ENCODE results near the gene THAP4.

THAP4 gene

GRCh38 chr2:241636182-241637017 lies 558 bp downstream of the THAP4 start:
- FAIRE-seq = no peak

DNA sequence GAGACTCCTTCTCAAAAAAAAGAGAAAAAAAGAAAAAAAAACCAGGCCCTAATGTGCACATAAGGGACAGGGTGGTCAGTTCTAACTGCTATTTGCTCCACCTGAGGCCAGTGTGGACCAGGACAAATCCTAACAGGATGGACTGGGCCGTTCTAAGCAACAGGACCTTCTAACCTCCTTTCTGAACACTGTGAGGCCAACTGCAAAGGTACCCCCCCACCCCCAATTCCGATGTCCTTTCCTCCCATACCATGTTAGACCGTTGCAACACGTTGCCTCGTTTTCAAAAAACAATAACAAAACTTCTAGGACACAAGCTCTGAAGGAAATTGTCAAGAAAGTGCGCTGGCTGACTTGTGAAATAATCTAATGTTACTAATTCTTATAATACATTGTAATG lies 1.2 kb downstream of the THAP4 start:
- no peak for FAIRE-seq

- no peak for FAIRE-seq
Observed at GRCh38 chr2:241633561-241633960, 3.4 kb downstream of the THAP4 start.

- no peak for FAIRE-seq
Observed at GRCh38 chr2:241632478-241633325, 4.3 kb downstream of the THAP4 start.

GRCh38 chr2:241629762-241630435 lies 7.1 kb downstream of the THAP4 start:
- no peak for FAIRE-seq

GRCh38 chr2:241627675-241628074 lies 9.3 kb downstream of the THAP4 start:
- no peak for FAIRE-seq

DNA sequence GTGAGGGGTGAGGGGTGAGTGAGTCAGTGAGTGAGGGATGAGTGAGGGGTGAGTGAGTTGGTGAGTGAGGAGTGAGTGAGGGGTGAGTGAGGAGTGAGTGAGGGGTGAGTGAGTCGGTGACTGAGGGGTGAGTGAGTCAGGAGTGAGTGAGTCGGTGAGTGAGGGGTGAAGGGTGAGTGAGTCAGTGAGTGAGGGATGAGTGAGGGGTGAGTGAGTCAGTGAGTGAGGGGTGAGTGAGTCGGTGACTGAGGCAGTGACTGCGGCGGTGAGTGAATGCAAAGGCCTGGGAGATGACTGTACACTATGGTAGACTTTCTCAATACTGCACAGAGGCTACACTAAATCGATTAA lies 16.6 kb downstream of the THAP4 start:
- no peak for FAIRE-seq

DNA sequence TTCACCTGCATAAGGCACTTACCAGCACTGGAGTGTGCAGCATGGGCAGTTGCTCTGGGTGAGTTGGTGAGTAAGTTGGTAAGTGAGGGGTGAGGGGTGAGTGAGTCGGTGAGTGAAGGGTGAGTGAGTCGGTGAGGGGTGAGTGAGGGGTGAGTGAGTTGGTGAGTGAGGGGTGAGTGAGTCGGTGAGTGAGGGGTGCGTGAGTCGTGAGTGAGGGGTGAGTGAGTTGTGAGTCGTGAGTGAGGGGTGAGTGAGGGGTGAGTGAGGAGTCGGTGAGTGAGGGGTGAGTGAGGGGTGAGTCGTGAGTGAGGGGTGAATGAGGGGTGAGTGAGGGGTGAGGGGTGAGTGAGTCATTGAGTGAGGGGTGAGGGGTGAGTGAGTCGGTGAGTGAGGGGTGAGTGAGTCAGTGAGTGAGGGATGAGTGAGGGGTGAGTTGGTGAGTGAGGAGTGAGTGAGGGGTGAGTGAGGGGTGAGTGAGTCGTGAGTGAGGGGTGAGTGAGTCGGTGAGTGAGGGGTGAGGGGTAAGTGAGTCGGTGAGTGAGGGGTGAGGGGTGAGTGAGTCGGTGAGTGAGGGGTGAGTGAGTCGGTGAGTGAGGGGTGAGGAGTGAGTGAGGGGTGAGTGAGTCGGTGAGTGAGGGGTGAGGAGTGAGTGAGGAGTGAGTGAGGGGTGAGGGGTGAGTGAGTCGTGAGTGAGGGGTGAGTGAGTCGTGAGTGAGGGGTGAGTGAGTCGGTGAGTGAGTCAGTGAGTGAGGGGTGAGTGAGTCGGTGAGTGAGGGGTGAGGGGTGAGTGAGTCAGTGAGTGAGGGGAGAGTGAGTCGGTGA lies 17.1 kb downstream of the THAP4 start:
- FAIRE-seq = no peak

DNA sequence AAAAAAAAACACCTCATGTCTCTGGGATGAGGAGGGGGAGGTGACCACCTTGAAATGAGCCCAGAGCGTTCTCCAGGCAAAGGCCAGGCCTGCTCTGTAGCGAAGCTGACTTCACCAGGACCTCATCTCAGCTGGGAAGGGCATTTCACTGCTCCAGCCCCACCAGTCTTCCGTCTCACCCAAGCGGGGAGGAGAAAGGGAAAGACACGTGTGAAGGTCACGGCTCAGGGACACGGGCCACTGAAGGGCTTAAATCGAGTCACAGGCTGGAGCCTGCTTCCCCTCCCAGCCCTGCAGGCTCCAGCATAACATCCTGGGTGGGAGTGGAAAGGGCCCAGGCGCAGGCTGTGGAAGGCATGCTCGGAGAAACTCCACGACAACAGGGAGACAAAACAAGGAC lies 18.1 kb downstream of the THAP4 start:
- no peak for FAIRE-seq

DNA sequence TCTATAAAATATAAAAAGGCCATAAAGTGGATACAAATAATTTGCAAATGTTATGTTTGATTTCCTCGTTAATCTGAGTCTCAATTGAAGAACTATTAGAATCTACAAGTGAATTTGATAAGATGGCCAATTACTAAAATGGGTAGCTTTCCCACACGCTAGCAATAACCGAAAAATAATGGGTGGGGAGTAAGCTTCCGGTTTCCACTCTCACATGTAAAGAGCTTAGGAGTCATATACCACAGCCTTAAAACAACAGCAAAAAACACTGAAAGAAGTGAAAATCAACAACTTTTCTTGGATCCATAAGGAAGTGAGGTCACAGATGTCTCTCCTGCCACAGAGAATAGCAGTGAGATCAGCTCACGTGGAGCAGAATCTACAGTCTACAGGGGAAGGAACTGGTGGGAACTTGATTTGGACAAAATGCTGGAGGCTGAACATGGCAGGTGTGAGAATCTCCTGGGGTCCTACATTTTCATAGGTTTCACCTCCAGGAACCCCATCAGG lies 18.6 kb downstream of the THAP4 start:
- no peak for FAIRE-seq

GRCh38 chr2:241617431-241618154 lies 19.4 kb downstream of the THAP4 start:
- no peak for FAIRE-seq

GRCh38 chr2:241616168-241617125 lies 20.5 kb downstream of the THAP4 start:
- no peak for FAIRE-seq

DNA sequence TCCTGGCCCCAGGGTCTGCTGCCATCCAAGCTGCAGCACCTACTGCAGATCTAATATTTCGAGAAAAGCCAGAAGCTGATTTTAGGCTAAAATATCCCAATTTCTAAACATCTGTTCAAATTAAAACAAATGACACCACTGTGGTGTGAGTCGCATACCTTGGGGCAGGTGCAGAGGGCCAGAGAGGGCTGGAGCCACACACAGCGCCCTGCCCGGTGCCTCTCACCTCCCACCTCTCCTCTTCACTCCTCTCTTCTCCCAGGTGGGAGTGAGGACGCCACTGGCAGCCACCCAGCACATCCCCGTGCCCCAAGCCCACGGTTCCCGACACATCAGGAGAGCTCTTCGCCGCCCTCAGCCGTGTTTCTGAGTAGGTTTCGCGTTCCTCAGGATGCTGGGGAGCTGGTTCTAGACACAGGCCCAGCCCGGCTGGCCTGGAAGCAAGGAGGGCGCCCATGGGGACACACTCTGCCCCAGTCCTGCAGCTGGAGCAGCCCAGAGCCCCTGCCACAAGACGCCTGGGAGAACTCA lies 21.4 kb downstream of the THAP4 start:
- no peak for FAIRE-seq

- FAIRE-seq = no peak
Observed at GRCh38 chr2:241615041-241615440, 21.9 kb downstream of the THAP4 start.

DNA sequence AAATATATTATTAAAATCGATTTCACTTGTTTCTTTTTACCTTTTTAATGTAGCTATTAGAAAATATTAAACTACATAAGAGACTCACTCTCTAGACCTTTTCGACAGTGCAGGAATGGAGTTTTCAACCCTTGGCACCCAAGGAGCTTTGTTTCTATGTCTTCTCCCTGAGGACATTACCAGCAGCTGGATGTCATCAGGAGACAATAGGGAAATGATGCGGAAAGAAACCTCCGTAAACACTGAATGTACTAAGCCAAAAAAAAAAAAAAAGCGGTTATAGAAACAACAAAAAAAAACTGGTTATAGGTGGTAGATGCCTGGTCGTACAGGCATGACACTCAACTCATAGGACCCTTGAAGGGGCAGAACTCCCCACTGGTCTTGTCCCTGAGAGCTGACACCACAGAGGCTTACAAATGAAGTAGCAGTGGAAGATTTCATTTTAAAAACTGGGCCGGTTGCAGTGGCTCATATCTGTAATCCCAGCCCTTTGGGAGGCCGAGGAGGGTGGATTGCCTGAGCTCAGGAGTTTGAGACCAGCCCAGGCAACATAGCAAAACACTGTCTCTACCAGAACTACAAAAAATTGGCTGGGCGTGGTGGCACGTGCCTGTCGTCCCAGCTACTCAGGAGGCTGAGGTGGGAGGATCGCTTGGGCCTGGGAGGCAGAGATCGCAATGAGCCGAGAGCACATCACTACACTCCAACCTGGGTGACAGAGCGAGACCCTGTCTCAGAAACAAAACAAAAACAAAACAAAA lies 23.8 kb downstream of the THAP4 start:
- FAIRE-seq = no peak

GRCh38 chr2:241612156-241613016 lies 24.6 kb downstream of the THAP4 start:
- FAIRE-seq = no peak

GRCh38 chr2:241611062-241611461 lies 25.9 kb downstream of the THAP4 start:
- no peak for FAIRE-seq
